ENCODE results near the gene CFAP77.

The CFAP77 gene

GRCh38 chr9:132451276-132451675 lies 41.3 kb downstream of the CFAP77 start:
- DNase-seq (ENCODE audit: low read depth in 2 of 2): peak; percentile 11 to 26

GRCh38 chr9:132456241-132456640 lies 46.2 kb downstream of the CFAP77 start:
- DNase-seq (ENCODE audit: low read depth in 2 of 2): no peak

GRCh38 chr9:132457504-132458236 lies 47.7 kb downstream of the CFAP77 start:
- no peak for DNase-seq (ENCODE audit: low read depth in 2 of 2)

- DNase-seq (ENCODE audit: low read depth in 2 of 2): no peak
Observed at GRCh38 chr9:132458432-132458831, 48.4 kb downstream of the CFAP77 start.

- DNase-seq (ENCODE audit: low read depth in 2 of 2): no peak
Observed at GRCh38 chr9:132459661-132460060, 49.6 kb downstream of the CFAP77 start.

- DNase-seq (ENCODE audit: low read depth in 2 of 2): no peak
Observed at GRCh38 chr9:132460240-132460639, 50.2 kb downstream of the CFAP77 start.

GRCh38 chr9:132461281-132461896 lies 51.4 kb downstream of the CFAP77 start:
- DNase-seq (ENCODE audit: low read depth in 2 of 2): no peak

- DNase-seq (ENCODE audit: low read depth in 2 of 2): no peak
Observed at GRCh38 chr9:132461971-132462370, 52.0 kb downstream of the CFAP77 start.

- no peak for DNase-seq (ENCODE audit: low read depth in 2 of 2)
Observed at GRCh38 chr9:132464547-132464946, 54.5 kb downstream of the CFAP77 start.

GRCh38 chr9:132465131-132465635 lies 55.2 kb downstream of the CFAP77 start:
- DNase-seq (ENCODE audit: low read depth in 2 of 2): no peak

- DNase-seq (ENCODE audit: low read depth in 2 of 2): no peak
Observed at GRCh38 chr9:132472199-132472598, 62.2 kb downstream of the CFAP77 start.

- DNase-seq (ENCODE audit: low read depth in 2 of 2): no peak
Observed at GRCh38 chr9:132472599-132472998, 62.6 kb downstream of the CFAP77 start.

GRCh38 chr9:132474253-132474652 lies 64.2 kb downstream of the CFAP77 start:
- no peak for DNase-seq (ENCODE audit: low read depth in 2 of 2)

- no peak for DNase-seq (ENCODE audit: low read depth in 2 of 2)
Observed at GRCh38 chr9:132478353-132479050, 68.5 kb downstream of the CFAP77 start.

GRCh38 chr9:132479733-132480132 lies 69.7 kb downstream of the CFAP77 start:
- DNase-seq (ENCODE audit: low read depth in 2 of 2): no peak

GRCh38 chr9:132481053-132481849 lies 71.2 kb downstream of the CFAP77 start:
- DNase-seq (ENCODE audit: low read depth in 2 of 2): no peak

GRCh38 chr9:132482196-132482813 lies 72.3 kb downstream of the CFAP77 start:
- DNase-seq (ENCODE audit: low read depth in 2 of 2): no peak

- no peak for DNase-seq (ENCODE audit: low read depth in 2 of 2)
Observed at GRCh38 chr9:132485393-132485792, 75.4 kb downstream of the CFAP77 start.

- peak; percentile 44 to 58 for DNase-seq (ENCODE audit: low read depth in 2 of 2)
Observed at GRCh38 chr9:132486706-132487350, 76.8 kb downstream of the CFAP77 start.

- DNase-seq (ENCODE audit: low read depth in 2 of 2): no peak
Observed at GRCh38 chr9:132487351-132487791, 77.4 kb downstream of the CFAP77 start.
